Activated CD4-positive, alpha-beta T cell treated with anti-CD3 and anti-CD28 coated beads for 36 hours (primary cell): ENCODE measurements around the gene EGF. TPM values are rescaled to one million over a fixed set of nuclear protein-coding genes. Genes with fewer than 3 reads are reported as not detected.

ENCODE experiments used
- ATAC-seq: fragments of 200-7000 bp; cut with Tn5 transposase; one replicate; pipeline ENCODE4 v1.10.0; 2021; ENCODE audit warnings: mild to moderate bottlenecking, moderate library complexity
- CTCF ChIA-PET: fragments of 350-600 bp; sonication (Branson Sonifier 250); formaldehyde crosslinking; loops from one replicate; lab custom pipeline; 2021; ENCODE audit warnings: antibody characterized with exemption; lab: Charles Lee
- POLR2A ChIA-PET: fragments of 350-600 bp; sonication (Branson Sonifier 250); formaldehyde crosslinking; loops from one replicate; lab custom pipeline; 2021; ENCODE audit warnings: antibody characterized with exemption, inconsistent platforms; lab: Charles Lee
- DNase-seq: peaks from one replicate; pipeline ENCODE4 v3.0.0-alpha.2; 2020
- H3K27ac Mint-ChIP-seq: one replicate; pipeline ENCODE4 v1.8.0; 2021; ENCODE audit warnings: mixed read lengths
- H3K27me3 Mint-ChIP-seq: one replicate; pipeline ENCODE4 v1.8.0; 2021; ENCODE audit warnings: mixed read lengths
- H3K36me3 Mint-ChIP-seq: one replicate; pipeline ENCODE4 v1.8.0; 2021; ENCODE audit warnings: low read depth, mixed read lengths
- H3K4me1 Mint-ChIP-seq: one replicate; pipeline ENCODE4 v1.8.0; 2021; ENCODE audit warnings: mixed read lengths
- H3K4me3 Mint-ChIP-seq: one replicate; pipeline ENCODE4 v1.8.0; 2021; ENCODE audit warnings: mild to moderate bottlenecking, moderate library complexity, mixed read lengths
- H3K9me3 Mint-ChIP-seq: one replicate; pipeline ENCODE4 v1.8.0; 2021; ENCODE audit warnings: low read depth, mixed read lengths
- intact Hi-C, 2 experiments: fragments of 100-400 bp; cut with DNase I in 1 of 2; cut with micrococcal nuclease in 1 of 2; formaldehyde crosslinking; loops; one replicate each; pipeline versions ENCODE4 v1.14.2 to v1.15.1; 2022 to 2024; cut with DNase I, micrococcal nuclease
- total RNA-seq, 2 experiments: library from RNA; stranded (reverse); gene quantifications; one replicate each; pipeline ENCODE4 v1.2.3, GENCODE V29; 2021

EGF gene
- total RNA-seq, 2 experiments from 2014 or later = 0.34 TPM; not detected in 1

DNA sequence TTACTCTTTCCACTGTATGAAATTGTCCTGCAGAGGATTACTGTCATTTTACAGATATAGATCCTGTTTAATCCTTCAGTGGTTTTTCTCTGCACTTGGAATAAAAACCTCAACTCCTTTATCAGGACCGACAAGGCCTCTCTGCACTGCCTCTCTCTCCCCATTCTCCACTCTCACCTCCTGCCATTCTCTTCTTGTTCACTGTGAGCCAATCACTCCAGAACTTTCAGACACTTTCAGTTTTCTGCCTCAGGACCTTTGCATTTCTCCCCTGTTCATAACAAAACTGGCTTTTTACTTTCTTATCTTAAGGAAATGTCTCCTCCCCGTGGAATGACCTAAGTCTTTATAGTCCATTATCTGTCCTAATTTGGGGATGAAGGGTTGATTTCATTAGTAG lies 148.4 kb downstream of the EGF start:
- intact Hi-C loops = loop anchor here in 1 of 2 experiments (2.0 kb wide), 1 partner anchor 26 kb away; no protein-coding TSS in a partner anchor
- Mint-ChIP-seq H3K27me3 (no peaks in the 10 kb centered on the region), H3K36me3 (no peaks in the 10 kb centered on the region), H3K9me3 (no peaks in the 10 kb centered on the region), H3K27ac (no peak overlapping the region), H3K4me3 (no peak overlapping the region), H3K4me1 (peaks cover 24% of the 10 kb centered on the region)
- ChIA-PET CTCF (interaction anchor here (1.7 kb wide), 1 partner anchor 12 kb away, joined by 10 read pairs; no protein-coding TSS in a partner anchor), POLR2A (no interaction called here)
- ATAC-seq (no peak), DNase-seq (no peak)

Other genes with a start within 250 kb of the EGF start
- gene CASP6, start 209.4 kb upstream of the EGF start, total RNA-seq = 10 to 100 TPM; 23.3 to 26.5 TPM
- gene PLA2G12A, start 182.8 kb upstream of the EGF start, total RNA-seq = 10 to 100 TPM; 17.9 to 31.1 TPM
- gene CFI, start 110.9 kb upstream of the EGF start, total RNA-seq = not detected
- 10 to 100 TPM; 37.4 to 42.2 TPM for gene GAR1, start 97.1 kb upstream of the EGF start, total RNA-seq
- under 1 TPM in 1 of 2 experiments, not detected in 1; 0.21 TPM for gene RRH, start 84.9 kb upstream of the EGF start, total RNA-seq
- gene LRIT3, start 64.8 kb upstream of the EGF start, total RNA-seq = under 1 TPM; 0.19 to 0.27 TPM